ENCODE results near the gene SLC11A2.

DNA sequence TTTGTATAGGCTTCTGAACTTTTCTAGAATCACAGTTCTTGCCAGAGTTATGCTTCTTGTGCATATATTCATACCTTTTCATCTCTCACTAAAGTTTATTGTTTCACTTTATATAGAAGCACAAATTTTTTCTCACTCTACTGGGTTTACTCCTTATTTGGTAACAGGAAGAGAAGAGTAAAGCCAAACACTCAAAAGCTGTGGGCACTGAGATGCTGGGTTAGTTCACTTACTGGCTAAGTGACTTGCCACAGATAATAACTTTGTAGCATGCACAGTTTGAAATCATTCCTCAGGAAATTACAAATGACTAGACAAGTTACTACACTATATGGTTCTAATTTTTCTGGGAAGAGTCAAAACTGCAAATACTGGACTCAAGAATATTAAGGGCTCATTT, 66.1 kb downstream of the SLC11A2 start:
- TF ChIP-seq, protein P1, sequence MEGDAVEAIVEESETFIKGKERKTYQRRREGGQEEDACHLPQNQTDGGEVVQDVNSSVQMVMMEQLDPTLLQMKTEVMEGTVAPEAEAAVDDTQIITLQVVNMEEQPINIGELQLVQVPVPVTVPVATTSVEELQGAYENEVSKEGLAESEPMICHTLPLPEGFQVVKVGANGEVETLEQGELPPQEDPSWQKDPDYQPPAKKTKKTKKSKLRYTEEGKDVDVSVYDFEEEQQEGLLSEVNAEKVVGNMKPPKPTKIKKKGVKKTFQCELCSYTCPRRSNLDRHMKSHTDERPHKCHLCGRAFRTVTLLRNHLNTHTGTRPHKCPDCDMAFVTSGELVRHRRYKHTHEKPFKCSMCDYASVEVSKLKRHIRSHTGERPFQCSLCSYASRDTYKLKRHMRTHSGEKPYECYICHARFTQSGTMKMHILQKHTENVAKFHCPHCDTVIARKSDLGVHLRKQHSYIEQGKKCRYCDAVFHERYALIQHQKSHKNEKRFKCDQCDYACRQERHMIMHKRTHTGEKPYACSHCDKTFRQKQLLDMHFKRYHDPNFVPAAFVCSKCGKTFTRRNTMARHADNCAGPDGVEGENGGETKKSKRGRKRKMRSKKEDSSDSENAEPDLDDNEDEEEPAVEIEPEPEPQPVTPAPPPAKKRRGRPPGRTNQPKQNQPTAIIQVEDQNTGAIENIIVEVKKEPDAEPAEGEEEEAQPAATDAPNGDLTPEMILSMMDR (conservative IDR thresholded peaks at IDR 0.05 in 1 of 2, IDR thresholded peaks at IDR 0.05 in 1 of 2; ENCODE audit: extremely low read depth in 1 of 2, insufficient read depth in 1 of 2, low read depth in 1 of 2, low read length in 2 of 2): no peak
- TF ChIP-seq EZH2 (IDR thresholded peaks at IDR 0.05; ENCODE audit: borderline replicate concordance, low read length): no peak

All from mammary epithelial cell (primary cell).